K562 (cell line): ENCODE measurements around the gene ABHD16A. TPM values are rescaled to one million over a fixed set of nuclear protein-coding genes. Genes with fewer than 3 reads are reported as not detected.

Experiments used
- CEBPB ChIP-seq: fragments of 450-650 bp; IDR thresholded peaks from 2 replicates; pipeline ENCODE4 v1.6.1; 2016; ENCODE audit warnings: missing genetic modification characterization, missing compliant biosample characterization
- ETV6 ChIP-seq, 3 experiments: fragments of 150-350 bp in 1 of 3; sonication (generic) in 1 of 3; formaldehyde crosslinking in 1 of 3; IDR thresholded peaks; 2 replicates each; pipeline versions ENCODE4 v1.6.1 to v1.8.0; 2014 to 2022; ENCODE audit warnings: borderline replicate concordance in 2 of 3, low read depth in 2 of 3, antibody characterized with exemption in 1 of 3, low read length in 1 of 3, mild to moderate bottlenecking in 1 of 3, missing genetic modification reagents in 1 of 3
- FOXM1 ChIP-seq, 2 experiments: fragments of 450-650 bp in 1 of 2; sonication (generic) in 1 of 2; formaldehyde crosslinking in 1 of 2; IDR thresholded peaks; 2 replicates each; pipeline versions ENCODE4 v1.6.1 to v1.9.0; 2017 to 2022; ENCODE audit warnings: low read depth in 2 of 2, mild to moderate bottlenecking in 2 of 2, missing genetic modification reagents in 1 of 2, moderate library complexity in 1 of 2
- HDAC6 ChIP-seq: IDR thresholded peaks from 2 replicates; pipeline ENCODE4 v1.6.1; 2012; ENCODE audit warnings: low read depth, mild to moderate bottlenecking, control low read depth, inconsistent platforms, low read length, moderate library complexity
- PTBP1 ChIP-seq: fragments of 200-400 bp; formaldehyde crosslinking; IDR thresholded peaks from 2 replicates; pipeline ENCODE4 v1.6.1; 2017; ENCODE audit warnings: low read depth, low read length
- RBM34 ChIP-seq: fragments of 200-400 bp; formaldehyde crosslinking; IDR thresholded peaks from 2 replicates; pipeline ENCODE4 v1.6.1; 2018; ENCODE audit warnings: low read length, borderline replicate concordance; ENCODE audit not compliant: insufficient read depth
- THRAP3 ChIP-seq: fragments of 450-650 bp; IDR thresholded peaks from 2 replicates; pipeline ENCODE4 v1.6.1; 2016; ENCODE audit warnings: mild to moderate bottlenecking, inconsistent platforms, borderline replicate concordance
- ZNF124 ChIP-seq: sonication (generic); formaldehyde crosslinking; IDR thresholded peaks from 2 replicates; pipeline ENCODE4 v1.8.1; 2022; ENCODE audit warnings: missing genetic modification reagents
- ZNF444 ChIP-seq: fragments of 250-450 bp; sonication (Bioruptor Pico); IDR thresholded peaks from 2 replicates; pipeline ENCODE4 v1.4.0; 2020; ENCODE audit warnings: mild to moderate bottlenecking, moderate library complexity
- polyA plus RNA-seq, 8 experiments: library from polyadenylated mRNA; depleted of rRNA in 4 of 8; stranded (reverse) in 5 of 8; unstranded in 3 of 8; fragments of >200 nt; fragmentation: Nextera tagmentation in 2 of 8; fragmentation: Illumina TruSeq in 1 of 8; extraction: Ambion mirVana in 2 of 8; extraction: Trizol in 1 of 8; gene quantifications; 2 replicates each; pipeline versions ENCODE4 v1.2.1 to v1.2.3, GENCODE V29; 2011 to 2014; ENCODE audit warnings: inconsistent platforms in 1 of 8, missing spikeins in 1 of 8
- total RNA-seq, 7 experiments: library from RNA; depleted of rRNA in 6 of 7; stranded (reverse); fragments of >200 nt in 6 of 7; fragmentation: Illumina TruSeq in 2 of 7; extraction: Trizol in 2 of 7; gene quantifications; 2 replicates each; pipeline versions ENCODE4 v1.2.1 to v1.2.3, GENCODE V29; 2011 to 2021; ENCODE audit warnings: low replicate concordance in 1 of 7
- TF ChIP-seq, protein P1 (sequence below): fragments of 200-600 bp; sonication (generic); IDR thresholded peaks from one replicate; pipeline ENCODE4 v1.6.1; 2012; ENCODE audit warnings: mild to moderate bottlenecking, low read depth, low read length, inconsistent platforms

The ABHD16A gene
- total and polyA plus RNA-seq, 9 of the 15 experiments (the other 6 are each of a cell fraction or from before 2014, with no cell fraction given): 25.8 to 120 (median 81.6) TPM

DNA sequence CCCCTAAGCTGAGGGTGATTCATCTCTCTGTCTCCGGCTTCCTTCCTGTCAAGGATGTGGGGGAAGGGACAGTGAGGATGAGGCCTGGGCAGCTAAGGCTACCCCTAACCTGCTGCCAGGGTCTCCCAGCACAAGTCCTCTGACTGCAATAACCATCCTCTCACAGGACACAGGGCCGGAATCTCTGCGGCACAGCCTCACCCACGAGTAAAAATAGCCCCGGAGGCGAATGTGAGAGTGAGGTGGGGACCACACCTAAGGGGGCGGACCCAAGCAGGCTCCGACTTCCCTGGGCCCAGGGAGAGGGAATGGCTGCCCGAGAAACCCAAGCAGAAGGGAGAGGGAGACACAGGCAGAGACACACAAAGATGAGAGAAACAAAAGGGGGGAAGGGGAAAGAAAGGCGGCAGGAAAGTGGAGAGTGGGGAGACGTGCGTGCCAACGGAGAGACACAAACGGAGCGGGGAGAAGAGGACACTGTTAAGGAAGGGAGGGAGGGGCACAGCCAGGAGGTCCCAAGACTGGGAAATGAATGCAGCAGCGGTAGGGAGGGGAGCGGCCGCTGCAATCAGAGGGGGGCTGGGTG is 31.8 kb upstream of the ABHD16A start (continued):
- TF ChIP-seq, protein P1, sequence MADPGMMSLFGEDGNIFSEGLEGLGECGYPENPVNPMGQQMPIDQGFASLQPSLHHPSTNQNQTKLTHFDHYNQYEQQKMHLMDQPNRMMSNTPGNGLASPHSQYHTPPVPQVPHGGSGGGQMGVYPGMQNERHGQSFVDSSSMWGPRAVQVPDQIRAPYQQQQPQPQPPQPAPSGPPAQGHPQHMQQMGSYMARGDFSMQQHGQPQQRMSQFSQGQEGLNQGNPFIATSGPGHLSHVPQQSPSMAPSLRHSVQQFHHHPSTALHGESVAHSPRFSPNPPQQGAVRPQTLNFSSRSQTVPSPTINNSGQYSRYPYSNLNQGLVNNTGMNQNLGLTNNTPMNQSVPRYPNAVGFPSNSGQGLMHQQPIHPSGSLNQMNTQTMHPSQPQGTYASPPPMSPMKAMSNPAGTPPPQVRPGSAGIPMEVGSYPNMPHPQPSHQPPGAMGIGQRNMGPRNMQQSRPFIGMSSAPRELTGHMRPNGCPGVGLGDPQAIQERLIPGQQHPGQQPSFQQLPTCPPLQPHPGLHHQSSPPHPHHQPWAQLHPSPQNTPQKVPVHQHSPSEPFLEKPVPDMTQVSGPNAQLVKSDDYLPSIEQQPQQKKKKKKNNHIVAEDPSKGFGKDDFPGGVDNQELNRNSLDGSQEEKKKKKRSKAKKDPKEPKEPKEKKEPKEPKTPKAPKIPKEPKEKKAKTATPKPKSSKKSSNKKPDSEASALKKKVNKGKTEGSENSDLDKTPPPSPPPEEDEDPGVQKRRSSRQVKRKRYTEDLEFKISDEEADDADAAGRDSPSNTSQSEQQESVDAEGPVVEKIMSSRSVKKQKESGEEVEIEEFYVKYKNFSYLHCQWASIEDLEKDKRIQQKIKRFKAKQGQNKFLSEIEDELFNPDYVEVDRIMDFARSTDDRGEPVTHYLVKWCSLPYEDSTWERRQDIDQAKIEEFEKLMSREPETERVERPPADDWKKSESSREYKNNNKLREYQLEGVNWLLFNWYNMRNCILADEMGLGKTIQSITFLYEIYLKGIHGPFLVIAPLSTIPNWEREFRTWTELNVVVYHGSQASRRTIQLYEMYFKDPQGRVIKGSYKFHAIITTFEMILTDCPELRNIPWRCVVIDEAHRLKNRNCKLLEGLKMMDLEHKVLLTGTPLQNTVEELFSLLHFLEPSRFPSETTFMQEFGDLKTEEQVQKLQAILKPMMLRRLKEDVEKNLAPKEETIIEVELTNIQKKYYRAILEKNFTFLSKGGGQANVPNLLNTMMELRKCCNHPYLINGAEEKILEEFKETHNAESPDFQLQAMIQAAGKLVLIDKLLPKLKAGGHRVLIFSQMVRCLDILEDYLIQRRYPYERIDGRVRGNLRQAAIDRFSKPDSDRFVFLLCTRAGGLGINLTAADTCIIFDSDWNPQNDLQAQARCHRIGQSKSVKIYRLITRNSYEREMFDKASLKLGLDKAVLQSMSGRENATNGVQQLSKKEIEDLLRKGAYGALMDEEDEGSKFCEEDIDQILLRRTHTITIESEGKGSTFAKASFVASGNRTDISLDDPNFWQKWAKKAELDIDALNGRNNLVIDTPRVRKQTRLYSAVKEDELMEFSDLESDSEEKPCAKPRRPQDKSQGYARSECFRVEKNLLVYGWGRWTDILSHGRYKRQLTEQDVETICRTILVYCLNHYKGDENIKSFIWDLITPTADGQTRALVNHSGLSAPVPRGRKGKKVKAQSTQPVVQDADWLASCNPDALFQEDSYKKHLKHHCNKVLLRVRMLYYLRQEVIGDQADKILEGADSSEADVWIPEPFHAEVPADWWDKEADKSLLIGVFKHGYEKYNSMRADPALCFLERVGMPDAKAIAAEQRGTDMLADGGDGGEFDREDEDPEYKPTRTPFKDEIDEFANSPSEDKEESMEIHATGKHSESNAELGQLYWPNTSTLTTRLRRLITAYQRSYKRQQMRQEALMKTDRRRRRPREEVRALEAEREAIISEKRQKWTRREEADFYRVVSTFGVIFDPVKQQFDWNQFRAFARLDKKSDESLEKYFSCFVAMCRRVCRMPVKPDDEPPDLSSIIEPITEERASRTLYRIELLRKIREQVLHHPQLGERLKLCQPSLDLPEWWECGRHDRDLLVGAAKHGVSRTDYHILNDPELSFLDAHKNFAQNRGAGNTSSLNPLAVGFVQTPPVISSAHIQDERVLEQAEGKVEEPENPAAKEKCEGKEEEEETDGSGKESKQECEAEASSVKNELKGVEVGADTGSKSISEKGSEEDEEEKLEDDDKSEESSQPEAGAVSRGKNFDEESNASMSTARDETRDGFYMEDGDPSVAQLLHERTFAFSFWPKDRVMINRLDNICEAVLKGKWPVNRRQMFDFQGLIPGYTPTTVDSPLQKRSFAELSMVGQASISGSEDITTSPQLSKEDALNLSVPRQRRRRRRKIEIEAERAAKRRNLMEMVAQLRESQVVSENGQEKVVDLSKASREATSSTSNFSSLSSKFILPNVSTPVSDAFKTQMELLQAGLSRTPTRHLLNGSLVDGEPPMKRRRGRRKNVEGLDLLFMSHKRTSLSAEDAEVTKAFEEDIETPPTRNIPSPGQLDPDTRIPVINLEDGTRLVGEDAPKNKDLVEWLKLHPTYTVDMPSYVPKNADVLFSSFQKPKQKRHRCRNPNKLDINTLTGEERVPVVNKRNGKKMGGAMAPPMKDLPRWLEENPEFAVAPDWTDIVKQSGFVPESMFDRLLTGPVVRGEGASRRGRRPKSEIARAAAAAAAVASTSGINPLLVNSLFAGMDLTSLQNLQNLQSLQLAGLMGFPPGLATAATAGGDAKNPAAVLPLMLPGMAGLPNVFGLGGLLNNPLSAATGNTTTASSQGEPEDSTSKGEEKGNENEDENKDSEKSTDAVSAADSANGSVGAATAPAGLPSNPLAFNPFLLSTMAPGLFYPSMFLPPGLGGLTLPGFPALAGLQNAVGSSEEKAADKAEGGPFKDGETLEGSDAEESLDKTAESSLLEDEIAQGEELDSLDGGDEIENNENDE: no peak
- TF ChIP-seq HDAC6: no peak
- TF ChIP-seq ZNF444 (CRISPR knock-in tag): no peak
- no peak for TF ChIP-seq THRAP3
- TF ChIP-seq ETV6 (IDR thresholded peaks at IDR 0.05; ENCODE audit: borderline replicate concordance in 1 of 2, low read depth in 2 of 2, low read length in 1 of 2): 0 out of 4 replicates have a peak, but pooled peaks of 1 of the 2 experiments have one; percentile 34
- TF ChIP-seq ETV6 (CRISPR knock-in tag; IDR thresholded peaks at IDR 0.05; ENCODE audit: borderline replicate concordance): no peak
- TF ChIP-seq PTBP1: peak; percentile 39; the same call in 1 of the 2 replicates
- TF ChIP-seq RBM34: no peak
- TF ChIP-seq FOXM1 (IDR thresholded peaks at IDR 0.05; ENCODE audit: low read depth): no peak
- no peak for TF ChIP-seq FOXM1 (CRISPR knock-in tag; IDR thresholded peaks at IDR 0.05; ENCODE audit: low read depth)
- TF ChIP-seq ZNF124 (CRISPR knock-in tag): no peak
- no peak for TF ChIP-seq CEBPB (tag)
